HG03565 (cell line): ENCODE data around the gene DPF3.

Experiments
- ATAC-seq: cut with Tn5 transposase; IDR thresholded peaks from one replicate; pipeline ENCODE4 v1.9.1; 2021; ENCODE audit warnings: mild to moderate bottlenecking, moderate library complexity; ENCODE audit not compliant: unreplicated experiment

DPF3 gene

DNA sequence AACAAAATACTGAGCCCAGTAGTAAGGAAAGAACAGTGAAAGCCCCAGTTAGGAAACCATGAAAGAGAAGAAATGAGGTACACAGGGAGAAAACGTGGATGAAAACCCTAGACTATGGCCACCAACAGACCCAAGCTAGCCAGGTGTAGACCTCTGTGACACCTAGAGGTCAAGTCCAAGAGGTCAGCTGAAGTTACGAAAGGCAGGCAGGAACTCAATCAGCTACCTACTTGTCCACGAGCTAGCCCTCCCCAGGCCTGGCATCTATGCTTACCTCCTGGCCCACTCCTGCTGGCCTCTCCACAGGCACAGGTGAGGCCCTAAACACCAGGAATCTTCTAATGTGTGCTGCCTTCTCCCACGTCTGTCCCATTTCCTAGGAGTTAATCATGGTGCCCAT is 48.7 kb downstream of the DPF3 start:
- no peak for ATAC-seq

DNA sequence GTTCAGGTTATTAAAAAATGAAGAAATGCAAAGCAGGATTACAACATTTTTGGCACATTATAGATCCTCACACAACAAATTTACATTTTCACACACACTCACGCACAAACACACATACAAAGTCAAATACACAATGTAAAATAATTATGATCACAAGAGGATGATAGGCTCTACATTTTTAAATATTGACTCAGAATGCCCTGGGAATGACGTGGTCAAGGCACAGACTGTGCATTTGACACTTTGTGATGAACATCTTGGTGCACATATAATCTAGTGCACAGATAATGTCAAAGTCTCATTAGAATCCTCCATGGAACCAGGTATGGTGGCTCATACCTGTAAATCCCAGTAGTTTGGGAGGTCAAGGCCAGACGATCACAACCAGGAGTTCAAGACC is 49.4 kb downstream of the DPF3 start:
- ATAC-seq = no peak

DNA sequence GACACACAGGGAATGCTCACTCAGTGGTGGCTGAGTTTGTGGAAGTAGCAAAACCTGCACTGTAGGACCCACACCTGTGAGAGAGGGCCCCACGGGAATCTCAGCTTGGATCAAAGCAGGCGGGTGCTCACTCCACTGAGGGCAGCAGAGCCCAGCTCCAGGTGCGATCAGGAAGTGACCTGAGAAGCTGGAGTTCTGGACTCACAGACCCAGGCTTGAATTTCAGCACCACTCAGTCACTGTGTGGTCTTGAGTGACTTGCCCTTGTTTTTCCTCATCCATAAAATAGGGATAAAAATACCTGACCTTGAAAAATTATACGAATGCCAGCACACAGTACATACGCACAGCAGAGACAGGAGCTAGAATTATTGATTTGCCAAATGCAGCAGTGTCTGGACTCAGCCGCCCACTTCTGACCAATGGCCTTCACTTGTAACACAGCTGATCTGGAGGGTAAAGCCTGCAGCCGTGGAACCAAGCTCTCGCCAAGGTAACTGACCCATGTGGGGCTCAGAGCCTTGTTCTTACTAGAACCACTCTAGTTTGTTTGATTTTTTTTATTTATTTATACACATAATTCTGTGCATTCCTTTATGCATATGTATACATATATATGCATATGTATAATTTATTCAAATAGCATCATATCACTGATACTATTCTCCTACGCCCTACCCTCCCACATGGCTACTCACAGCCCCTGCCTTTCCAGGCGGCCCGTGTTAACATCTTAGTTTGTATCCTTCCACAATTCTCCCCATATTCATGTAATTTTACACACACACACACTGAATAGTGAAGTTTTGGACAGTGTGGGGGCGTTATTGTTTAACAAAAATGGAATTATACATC is 53.9 kb downstream of the DPF3 start:
- no peak for ATAC-seq

DNA sequence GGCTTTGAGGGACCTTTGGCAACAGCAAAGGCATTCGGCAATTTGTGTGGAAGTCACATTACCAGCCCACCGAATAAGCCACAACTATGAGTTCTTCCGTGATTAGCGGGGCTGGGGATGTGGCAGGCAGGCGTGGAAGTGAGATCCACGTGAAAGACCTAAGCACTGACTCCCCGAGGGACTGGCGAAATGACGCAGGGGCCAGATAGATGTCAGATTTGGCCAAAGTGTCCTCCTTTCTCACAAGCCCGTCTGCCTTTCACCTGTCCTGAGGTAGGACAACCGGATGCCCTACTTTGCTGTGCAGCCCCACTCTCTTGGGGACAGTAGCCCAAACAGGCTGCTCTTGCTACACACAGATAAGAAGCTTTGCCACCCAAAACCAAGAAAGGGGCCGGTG is 54.5 kb downstream of the DPF3 start:
- no peak for ATAC-seq

DNA sequence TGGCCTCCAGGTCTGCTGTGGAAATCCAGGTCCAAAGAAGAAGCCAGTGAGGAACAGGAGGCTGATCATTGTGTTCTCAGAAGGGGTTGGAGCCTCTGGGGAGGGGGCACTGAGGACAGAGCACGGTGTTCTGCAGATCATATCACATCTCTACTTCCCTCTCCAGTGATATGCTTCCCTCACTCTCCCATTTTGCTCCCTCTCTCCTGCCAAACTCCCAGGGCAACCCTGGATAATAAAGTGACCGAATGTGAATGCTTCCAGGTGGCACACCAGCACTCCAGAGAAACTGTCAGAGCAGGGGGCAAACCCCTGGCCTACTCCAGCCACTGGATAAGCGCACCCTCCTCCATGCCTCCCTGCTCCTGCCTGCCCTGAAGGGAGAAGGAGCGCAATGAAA is 57.8 kb downstream of the DPF3 start:
- no peak for ATAC-seq

DNA sequence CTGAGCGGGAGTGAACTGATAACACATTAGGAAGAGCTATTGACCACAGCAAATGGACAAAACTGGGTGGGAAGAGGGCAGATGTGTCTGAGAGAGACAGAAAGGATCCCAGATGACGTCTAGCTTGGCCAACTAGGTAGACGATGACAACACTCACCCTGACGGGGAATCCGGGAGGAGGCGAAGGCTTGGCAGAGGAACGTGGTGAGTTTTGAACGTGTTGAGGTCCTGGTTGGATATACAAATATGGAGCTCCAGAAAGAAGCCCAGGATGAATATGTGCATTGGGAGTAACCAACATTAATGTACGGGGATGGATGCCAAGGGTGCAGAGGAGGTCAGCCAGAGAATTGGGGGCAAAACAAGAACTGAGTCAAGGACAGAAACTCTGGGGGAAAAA is 60.7 kb downstream of the DPF3 start:
- no peak for ATAC-seq

DNA sequence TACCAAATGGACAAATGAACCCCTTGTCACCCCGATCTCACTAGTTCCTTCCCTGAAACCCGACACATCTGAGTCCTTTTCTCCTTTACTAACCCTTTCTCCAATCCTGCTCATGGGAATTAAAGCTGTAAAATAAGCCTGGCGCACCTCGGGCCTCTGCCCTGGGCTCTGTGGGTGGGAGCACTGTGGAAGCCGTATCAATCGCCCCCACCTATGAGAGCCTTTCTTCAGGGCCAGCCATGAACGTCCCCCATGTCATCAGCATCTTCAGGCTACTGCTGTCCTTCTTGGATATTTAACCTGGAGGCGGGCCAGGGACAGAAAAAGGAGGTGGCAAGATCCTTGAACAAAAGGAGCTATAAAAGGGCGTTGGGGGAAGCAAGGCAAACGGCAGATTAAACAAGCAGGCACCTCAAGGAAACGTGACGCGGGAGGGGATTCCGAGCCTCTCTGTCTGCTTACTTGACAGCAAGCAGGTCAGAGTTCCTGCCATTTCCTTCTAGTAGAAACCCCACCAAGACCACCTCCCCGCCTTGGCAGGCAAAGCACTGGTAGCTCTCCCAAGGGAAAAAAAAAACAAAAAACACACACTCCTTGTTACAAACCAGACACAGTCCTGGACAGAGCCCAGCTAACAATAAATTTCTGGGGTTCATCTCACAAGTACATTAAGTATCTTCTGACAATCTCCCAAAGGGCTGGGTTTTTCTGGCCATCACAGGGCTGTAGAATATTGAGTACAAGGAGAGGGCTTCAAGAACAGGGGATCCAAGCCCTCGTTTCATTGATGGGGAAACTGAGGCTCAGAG is 62.9 kb downstream of the DPF3 start:
- ATAC-seq = no peak

DNA sequence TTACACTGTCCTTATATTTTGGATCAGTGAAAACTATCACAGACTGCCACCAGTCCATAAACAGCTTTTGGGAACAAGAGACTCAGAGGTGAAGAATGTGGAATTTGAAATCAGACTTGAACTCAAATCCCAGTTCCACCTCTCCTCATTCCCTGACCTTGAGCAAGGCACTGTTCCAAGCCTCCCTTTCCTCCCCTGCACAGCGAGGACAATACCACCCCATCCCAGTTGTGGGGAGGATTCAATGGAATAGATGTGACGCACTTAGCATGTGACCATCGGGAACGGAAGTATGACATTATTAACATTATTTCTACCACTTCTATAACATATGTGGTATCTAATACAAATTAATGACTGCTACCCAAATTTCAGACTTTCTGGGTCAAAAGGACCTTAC is 63.5 kb downstream of the DPF3 start:
- no peak for ATAC-seq

DNA sequence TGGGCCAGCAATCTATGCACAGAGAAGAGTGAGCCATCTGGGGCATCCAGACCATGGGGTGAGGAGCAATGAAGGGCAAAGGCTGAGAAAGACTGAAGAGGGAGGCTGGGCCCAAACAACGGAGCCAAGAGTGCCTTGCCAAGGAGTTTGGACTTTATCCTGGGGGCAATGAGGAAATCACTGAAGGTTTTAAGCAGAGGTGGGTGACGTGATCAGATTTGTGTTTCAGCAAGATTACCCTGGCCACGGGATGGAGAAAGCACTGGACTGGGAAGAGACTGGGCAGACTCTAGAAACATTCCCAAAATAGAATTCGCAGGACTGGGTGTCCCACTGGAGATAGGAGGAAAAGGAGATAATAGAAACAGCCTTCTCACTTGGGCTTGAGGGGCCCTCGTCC is 65.3 kb downstream of the DPF3 start:
- ATAC-seq = no peak

DNA sequence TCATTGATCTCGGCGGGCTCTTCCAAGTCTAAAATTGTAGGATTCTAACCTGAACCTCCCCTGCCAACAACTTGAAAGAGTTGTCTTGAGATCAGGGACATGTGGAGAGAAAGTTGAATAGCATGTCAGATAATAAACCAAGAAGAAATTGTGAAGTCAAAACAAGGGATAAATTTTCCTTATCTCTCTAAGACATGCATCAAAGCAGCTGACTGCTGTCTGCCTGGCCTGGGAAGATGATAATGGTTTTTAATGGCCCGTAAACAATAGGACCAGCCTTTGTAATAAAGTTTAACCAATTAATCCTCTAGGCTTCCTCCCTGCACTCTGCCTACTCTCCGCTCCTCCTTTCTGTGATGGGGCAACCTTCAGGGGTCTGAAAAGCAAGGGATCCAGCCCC is 67.9 kb downstream of the DPF3 start:
- no peak for ATAC-seq

DNA sequence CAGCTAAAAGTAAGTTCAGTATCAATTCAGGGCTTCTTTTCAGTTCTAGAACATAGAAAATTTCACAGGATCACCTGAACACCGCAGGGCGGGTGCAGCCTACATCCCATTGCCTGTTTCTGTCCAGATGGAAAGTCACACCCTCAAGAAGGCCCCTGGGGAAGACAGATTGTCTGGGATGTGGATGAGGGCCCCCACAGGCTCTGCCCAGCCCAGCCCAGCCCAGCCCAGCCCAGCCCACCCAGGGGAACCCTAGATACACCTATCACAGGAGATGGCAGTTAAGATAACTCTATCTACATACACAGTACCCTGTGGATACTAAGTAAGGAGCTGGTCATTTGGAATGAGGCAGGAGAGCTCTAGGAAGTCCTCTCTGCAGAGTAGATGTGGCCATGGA is 68.4 kb downstream of the DPF3 start:
- no peak for ATAC-seq

DNA sequence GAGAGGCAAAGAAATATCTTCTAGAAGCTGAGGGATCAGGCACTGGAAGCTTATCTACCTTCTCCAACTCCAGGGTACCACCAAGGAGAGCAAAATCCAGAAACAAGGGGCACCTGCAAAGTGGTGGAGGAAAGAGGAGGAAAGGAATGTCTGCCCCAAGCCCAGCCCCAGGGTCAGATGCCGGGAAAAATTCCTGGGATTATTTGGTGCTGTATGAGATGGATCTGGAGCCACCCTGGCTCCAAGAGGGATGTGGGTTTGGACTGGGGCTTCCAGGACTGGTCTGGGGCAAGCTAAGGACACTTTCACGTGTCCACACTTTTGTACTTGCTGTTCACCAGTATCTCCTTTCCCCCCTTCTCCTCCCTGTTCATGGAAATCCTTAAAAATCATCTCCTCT is 69.8 kb downstream of the DPF3 start:
- ATAC-seq = no peak

DNA sequence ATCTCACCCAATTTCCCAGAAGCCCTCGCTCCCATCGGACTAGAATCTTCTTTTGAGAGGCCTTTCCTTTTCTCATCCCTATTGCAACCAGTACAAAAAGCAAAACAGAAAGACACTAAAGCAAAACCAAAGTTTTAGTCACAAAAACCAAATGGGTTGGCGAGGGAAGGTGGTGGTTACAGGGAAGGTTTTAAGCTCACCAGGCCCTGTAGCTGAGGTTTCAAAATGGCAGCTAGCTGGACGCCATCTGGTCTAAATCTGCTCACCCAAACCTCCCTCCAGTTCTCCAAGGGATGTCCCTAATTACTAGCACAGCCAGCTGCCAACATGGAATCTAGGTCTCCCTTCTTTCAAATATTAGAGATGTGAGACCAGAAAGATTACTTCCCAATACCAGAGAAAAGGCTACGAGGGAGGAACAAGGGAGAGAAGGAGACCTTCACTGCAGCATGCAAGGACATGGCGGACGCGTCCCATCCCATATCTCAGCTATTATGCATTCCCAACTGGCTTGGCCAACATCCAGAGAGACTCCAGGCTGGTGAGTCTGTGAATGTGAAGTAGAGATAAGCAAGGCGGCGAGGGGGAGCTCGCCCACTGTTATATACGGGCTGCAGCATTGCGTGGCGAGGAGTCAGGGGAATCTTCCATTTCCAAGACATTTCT is 70.8 kb downstream of the DPF3 start:
- ATAC-seq = no peak

DNA sequence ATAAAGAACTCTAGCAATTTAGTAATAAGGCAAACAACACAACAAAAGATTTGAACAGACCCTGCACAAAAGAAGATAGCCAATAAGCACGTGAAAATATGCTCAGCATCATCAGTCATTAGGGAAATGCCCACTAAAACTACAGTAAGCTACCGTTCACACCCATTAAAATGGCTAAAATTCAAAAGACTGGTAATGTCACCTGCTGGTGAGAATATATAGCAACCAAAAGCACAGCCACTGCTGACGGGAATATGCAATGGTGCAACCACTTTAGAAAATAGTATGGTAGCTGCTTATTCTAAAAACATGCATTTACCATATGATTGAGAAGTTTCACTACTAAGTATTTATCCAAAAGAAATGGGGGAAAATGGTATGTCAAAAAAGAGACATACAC is 74.9 kb downstream of the DPF3 start:
- ATAC-seq = no peak

DNA sequence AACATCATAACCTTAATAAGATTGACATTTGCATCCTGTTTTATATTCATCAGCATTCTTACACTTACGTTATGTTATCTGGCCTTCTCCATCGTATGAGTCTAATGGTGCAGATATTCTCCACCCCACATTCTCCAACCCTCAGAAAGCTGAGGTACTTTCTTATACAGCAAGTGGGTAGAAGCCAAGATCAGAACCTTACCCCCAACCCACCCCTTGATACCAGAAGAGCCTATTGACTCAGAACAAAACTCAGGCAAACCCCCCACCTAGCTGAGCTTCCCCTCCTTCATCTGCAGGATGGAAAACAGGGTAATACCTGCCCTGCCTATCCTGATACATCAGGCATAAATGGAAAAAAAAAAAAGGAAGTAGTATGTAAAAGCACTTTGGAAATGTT is 77.6 kb downstream of the DPF3 start:
- ATAC-seq = no peak

DNA sequence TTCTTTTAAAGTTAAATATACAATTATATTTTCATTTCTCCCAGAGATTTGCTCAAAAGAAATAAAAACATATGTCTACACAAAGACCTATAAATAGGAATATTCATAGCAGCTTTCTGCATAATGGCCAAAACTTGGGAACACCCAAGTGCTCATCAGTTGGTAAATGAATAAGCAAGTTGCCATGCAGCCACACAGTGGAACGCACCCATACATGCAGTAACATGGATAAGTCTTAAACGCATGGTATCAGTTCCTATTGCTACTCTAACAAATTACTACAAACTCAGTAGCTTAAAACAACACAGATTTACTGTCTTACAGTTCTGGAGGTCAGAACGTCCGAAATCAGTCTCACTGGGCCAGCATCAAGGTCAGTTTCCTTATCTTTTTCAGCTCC is 78.5 kb downstream of the DPF3 start:
- no peak for ATAC-seq

DNA sequence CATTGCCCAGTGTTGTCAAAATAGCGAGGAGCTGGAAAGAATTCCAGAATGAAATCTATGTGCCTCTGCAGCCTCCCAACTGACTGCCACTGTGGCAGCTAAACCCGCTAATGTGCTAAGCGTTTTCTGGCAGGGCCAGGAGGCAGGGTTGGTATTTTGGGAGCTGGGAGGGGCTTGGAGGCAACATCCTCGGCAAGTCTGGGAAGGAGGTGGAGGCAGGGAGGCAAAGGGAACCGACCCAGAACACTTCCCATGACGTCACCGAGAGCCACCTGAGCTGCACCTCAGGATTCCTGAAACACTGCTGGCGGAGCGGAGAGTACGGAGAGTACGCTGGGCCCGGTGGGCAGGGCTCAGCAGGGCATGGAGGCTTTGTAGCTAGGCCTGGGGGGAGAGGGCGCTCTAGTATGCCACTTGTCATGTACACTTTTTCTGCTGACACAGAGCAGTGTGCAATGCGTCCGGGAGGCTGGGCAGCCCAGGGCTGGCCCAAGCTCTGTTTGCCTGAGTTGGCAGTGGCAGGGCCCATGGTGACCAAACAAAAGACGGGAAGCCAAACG is 81.5 kb downstream of the DPF3 start:
- no peak for ATAC-seq

DNA sequence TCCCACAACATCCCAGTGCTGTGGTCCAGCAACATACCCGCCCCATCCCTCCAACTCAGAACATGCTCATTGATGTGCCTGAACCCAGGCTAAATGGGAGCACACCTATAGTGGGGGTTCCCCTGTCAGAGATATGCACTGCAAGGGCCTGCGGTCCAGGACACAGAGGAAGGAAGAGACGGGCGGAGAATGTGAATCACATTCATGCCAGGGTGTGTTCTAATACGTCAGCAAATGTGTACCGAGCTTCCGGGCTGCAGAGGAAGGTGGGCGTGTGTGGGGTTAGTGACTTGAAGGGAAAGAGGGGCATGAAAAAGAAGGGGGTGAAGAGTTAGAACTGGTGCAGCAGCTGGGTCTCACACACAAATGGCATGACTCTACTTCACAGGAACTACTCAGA is 83.7 kb downstream of the DPF3 start:
- ATAC-seq = no peak

DNA sequence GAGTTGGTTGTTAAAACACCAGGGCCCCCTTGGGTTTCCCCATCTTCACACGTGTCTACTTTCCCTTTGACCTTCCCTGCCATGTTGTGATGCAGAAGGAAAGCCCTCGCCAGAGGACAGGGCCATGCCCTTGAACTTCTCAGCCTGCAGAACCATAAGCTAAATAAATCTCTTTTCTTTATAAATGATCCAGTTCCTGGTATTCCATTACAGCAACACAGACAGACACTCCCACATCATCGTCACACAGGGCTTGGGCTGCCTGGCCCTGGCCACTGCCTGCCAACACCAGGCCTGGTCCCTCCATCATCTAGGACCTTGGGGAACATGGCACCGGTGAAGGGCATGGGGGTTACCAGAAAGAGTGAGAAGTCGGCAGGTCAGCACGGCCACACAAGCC is 84.8 kb downstream of the DPF3 start:
- no peak for ATAC-seq

DNA sequence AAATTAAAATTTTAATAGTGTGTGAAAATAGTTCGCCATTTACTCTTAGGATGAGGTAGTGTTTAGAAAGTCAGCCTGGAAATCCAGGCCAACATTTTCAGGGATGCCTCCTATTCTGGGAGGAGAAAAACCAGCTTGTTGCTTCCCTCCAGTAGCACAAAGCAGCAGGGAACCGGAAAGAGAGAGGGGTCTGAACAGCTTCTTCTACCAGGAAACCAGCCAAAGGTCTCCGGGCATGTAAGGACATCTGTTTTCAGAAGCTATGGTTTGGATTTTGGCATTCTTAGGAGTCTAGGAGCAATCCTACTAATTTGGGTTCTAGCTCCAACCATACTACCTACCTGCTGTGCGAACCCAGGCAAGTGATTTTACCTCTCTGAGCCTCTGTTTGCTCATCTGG is 85.3 kb downstream of the DPF3 start:
- no peak for ATAC-seq

DNA sequence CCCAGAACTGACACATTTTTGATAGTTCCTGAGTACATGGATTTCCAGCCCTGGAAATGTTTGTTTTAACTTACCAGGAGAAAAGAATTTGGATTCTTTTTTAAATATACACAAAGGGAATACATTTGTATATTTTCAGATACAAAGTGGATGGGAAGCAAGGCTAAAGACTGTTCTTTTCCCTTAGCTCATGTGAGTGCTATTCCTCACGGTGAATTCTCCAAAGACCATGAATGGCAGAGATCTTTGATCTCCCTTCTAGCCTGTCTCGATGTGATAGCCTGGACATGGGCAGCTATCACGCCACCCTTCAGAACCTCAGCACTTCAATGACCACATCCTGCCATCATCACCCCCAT is 91.3 kb downstream of the DPF3 start:
- ATAC-seq = no peak
